ENCODE measurements around the gene EIF4A2.
A peak's percentile ranks its signal among the peaks of the same experiment; 100 is the strongest.

The EIF4A2 gene

DNA sequence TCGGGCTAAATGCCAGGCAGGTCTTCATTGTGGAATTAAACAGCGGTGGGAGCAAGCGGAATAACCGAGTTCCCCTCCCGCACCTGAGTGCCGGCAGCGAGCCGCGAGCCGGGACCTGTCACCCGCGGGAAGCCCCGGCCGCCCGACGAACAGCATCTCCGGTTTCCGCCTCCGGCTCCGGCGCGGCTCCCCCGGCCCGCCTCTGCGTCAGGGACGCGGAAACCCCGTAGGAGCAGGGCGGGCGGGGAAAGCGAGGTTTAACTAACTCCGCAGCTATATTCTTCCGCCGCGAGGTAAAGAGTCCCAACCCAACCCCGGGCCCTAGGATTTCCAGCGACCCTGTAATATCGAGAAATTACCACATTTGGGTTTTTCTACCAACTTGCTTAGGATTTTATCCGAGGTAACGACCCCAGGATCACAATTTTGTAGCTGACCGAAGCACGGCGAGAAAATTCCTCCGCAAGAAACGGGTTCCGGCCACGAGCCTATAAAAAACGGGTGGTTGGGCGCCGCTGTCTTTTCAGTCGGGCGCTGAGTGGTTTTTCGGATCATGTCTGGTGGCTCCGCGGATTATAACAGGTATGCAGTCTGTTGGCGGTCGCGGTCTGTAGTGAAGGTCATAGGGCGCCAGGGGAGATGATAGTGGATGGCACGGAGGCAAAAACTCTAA lies at the start of gene EIF4A2:
Gene EIF4A2 (plus strand): TSS at position 520 of the 673 bp plus-strand sequence. CDS start 34 bp downstream, at position 554.
- DNase-seq: peak; percentile 91

DNA sequence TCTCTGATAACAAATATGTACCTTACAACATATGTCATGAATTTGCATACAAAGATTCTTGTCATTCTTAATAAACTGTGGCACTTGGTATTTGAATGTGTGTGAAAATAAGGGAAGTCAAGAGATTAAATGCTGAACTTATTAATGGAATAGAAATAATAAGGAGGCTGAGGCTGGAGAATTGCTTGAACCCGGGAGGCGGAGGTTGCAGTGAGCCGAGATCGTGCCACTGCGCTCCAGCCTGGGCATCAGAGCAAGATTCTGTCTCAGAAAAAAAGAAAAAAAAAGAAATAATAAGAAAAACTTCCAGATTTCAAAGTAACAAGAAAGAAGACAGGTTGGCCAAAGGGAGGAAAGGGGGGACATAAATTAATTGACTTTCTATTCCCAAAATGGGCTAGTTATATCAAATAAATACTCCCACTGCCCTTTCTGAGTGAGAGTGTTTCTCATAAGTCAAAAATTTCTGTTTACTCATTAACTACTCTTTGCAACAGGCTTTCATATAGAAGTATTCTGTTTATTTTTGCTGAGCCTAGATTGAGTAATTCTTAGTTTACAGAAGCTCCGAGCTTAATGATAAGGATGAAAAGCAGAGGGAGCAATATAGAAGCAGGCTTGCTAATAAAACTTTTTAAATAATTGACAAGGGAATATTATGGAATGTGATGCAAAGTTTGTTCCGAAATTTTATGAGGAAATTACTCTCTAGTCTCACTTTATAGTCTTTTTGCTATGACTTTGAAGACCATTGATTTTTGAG lies 40.6 kb upstream of the EIF4A2 start:
- DNase-seq: no peak

DNA sequence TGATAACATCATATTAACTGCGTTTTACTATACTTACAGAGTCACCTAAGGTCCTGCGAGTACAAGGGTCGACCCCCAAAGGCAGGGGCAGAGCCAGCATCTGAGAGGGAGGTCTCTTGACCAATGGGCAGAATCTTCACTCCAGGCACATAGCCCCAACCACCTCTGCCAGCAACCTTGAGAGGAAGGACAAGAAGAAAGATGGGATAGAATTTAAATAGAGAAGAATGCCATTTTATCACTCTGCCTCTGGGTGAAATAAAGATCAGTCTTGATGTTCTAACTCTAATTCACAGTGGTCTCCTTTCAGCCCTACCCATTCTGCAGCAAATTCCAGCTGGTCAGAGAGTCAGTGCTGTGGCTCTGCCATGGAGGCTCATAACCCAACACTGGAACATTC lies 39.7 kb upstream of the EIF4A2 start:
- no peak for DNase-seq

DNA sequence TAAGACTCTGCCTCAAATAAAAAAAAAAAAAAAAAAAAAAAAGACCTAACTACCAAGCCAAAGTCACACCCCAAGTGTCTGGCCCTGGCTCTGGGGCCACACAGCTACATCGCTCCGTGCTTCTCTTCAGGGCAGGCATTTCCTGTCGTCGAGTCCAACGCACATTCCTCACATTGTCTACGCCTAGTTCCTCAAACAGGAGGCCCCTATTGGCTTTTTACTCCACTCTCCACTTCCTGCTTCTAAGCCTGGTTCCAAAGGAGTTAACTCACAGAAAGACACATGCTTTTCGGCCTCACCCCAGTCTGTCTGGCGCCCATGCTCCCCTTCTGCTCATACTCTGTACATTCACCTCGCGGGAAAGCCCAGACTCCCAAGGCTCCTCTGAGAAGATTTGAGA lies 37.4 kb upstream of the EIF4A2 start:
- DNase-seq: no peak

DNA sequence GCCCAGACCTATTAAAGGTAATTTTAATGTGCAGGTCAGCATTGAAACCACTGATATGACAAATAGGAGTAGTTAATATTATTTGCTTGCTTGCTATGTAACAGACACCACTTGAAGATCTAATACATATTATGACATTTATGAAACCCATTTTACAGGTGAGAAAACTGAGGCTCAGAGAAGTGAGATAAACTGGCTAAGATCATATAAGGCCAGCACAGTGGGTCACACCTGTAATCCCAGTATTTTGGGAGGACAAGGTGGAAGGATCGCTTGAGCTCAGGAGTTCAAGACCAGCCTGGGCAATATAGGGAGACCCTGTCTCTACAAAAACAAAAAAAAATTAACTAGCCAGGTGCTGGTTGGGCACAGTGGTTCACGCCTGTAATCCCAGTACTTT lies 33.1 kb upstream of the EIF4A2 start:
- no peak for DNase-seq

DNA sequence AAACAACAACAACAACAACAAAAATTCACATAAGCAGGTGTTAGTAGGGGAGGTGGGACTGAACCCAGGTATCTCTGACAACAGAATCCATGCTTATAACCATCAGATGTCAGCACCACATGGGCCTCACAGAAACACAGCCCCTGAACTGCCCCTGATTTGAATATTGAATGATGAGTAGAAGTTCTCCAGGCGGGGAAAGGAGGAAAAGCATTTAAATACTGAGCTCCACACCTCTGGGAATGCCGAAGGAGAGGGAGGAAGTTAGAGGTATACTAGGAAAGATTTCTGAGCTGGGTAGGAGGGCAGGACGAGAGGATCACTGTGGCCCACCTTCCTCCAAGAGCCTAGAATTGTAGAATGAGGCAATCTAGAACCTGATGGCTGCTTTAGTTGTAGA lies 31.9 kb upstream of the EIF4A2 start:
- no peak for DNase-seq

DNA sequence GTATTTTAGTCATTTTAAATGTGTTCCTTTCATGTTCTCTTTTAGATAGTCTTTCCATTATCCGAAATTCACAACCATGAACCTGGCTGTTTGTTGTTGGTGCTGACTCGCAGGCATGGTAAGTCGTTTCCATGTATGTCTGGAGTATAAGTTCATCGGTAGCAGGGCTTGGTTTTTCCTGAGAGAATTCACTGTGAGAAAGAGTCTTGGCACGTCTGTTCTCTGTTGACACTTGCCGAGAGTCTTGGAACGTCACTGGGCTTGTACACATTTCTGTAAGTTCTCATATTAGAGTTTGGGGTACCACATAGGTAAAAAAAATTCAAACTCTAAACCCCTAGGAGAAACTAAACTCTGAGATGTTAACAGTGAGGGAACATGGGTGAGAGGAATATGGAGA lies 29.4 kb upstream of the EIF4A2 start:
- DNase-seq: no peak

DNA sequence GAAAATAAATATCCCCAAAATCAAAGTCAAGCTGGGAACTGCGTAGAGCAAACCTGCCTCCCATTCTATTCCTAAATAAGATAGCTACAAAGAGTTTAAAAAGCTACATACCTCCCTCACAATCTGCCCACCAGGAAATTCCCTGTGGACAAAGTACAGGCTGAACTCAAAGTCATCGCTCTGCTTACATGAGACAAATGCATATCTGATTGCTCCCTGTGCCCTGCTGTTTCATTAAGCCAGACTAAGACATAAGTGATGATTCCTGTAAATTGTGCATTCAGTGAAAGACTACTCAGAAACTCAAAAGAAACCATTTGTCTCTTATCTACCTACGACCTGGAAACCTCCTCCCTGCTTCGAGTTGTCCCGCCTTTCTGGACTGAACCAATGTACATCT lies 28.5 kb upstream of the EIF4A2 start:
- no peak for DNase-seq

DNA sequence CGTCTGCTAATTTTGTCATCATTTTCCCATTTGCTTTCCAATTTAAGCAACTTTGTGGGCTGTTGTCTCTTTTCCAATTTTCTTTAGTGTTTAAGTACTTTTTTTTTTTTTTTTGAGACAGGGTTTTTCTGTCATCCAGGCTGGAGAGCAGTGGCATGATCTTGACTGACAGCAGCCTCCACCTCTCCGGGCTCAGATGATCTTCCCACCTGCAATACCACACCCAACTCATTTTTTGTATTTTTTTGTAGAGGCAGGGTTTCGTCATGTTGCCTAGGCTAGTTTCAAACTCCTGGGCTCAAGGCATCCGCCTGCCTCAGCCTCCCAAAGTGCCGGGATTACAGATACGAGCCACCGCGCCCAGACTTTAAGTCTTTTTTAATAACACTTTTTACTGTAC lies 26.2 kb upstream of the EIF4A2 start:
- no peak for DNase-seq

DNA sequence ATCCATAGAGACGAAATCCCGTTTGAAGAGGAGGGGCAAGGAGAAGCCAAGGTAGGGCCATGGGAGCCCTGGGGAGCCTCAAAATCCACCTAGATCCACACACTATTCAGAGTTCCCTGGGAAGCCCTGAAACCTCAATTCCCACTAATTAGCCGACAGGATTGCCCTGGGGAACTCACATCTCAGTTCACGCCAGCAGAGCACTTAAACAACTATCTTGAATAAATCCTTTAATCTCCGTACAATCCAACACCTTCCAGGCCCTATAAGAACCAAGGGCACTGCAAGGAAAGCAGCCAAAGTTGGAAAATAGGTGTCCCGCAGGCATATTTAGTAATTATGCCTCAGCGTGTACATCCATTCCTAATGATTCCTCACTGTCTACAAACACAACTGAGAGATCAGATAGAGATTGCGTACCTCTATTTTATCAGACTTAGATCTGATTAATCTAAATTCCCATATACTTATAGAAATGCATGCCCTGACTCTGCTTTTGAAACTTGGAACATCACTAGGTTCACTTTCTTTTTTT lies 25.6 kb upstream of the EIF4A2 start:
- DNase-seq: no peak

DNA sequence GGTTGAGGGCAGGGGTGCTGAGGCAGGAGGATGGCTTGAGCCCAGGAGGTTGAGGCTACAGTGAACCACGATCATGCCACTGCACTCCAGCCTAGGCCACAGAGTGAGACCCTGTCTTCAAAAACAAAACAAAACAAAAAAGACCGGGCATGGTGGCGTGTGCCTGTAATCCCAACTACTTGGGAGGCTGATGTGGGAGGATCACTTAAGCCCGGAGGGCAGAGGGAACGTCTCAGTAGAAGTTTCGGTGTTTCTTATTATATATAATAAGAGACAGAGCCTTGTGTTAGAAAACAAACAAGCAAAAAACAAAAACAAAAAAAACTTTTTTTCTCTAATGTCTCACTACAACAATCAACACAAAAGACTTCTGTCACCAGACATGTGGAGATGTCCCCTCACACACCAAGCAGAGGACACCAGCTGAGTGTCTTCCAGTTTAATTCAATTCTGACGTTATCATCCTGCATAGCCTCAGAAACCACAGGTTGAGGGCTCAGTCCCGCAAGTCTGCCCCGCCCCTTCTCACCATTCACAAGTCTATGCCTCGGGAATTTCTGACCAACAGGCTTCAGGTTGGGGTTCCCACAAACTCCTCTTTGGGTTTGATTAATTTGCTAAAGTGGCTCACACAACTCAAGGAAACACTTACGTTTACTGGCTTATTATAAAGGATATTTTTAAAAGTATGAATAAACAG lies 24.0 kb upstream of the EIF4A2 start:
- no peak for DNase-seq

DNA sequence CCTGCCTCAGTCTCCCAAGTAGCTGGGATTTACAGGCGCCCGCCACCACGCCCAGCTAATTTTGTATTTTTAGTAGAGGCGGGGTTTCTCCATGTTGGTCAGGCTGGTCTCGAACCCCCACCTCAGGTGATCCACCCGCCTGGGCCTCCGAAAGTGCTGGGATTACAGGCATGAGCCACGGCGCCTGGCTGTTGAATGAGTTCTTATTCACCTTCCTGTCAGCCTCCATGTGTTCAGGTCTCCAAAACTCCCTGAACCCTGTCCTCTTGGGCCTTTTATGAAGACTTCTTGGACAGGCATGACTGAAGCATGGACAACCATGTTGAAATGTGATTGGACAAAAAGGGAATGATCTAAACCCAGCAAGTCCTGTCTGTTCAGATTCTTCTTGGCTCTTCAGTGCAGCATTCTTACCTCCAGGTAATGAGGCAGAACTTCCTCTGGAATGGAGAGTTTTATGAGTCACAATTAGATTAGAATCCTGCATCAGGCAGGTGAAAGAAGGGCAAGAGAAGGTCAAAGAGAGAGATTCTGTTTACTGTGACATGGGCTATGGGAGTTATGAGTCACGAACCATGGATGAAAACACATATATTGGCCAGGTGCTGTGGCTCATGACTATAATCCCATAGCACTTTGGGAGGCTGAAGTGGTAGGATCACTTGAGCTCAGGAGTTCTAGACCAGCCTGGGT lies 23.1 kb upstream of the EIF4A2 start:
- no peak for DNase-seq

DNA sequence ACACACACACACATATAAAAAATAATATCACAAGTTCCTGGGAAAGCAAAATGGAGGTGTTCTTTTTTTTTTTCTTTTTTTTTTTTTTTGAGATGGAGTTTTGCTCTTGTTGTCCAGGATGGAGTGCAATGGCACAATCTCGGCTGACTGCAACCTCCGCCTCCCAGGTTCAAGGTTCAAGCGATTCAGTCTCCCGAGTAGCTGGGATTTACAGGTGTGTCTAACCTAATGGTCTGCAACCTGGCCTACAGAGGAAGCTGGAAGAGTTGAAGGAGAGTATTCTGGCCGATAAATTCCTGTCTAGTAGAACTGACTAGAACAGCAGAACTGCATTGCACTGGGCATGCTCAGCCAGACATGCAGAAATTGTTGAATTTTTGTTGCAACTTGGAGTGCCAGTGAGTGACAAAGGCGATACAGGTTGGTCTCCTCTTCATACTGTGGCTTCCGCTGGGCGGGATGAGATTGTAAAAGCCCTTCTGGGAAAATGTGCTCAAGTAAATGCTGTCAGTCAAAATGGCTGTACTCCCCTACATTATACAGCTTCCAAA lies 22.4 kb upstream of the EIF4A2 start:
- no peak for DNase-seq

DNA sequence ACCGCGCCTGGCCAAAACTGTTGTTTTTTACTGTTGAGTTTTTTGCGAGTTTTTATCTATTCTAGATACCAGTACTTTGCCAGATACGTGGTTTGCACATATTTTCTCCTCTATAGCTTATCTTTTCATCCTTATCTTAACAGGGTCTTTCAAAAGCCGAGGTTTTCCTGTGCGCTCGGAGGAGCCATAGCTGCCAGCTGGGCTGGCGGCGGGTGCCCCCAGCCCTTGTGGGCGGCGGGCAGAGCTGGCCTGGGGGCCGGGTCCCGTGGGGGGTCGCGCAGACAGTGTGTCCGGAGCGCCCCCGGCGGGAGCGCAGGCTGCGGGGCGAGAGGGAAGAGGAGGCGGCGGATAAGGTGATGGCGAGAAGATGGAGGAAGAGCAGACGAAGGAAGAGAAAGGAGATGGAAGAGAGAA lies 11.1 kb upstream of the EIF4A2 start:
- peak; percentile 17 for DNase-seq

DNA sequence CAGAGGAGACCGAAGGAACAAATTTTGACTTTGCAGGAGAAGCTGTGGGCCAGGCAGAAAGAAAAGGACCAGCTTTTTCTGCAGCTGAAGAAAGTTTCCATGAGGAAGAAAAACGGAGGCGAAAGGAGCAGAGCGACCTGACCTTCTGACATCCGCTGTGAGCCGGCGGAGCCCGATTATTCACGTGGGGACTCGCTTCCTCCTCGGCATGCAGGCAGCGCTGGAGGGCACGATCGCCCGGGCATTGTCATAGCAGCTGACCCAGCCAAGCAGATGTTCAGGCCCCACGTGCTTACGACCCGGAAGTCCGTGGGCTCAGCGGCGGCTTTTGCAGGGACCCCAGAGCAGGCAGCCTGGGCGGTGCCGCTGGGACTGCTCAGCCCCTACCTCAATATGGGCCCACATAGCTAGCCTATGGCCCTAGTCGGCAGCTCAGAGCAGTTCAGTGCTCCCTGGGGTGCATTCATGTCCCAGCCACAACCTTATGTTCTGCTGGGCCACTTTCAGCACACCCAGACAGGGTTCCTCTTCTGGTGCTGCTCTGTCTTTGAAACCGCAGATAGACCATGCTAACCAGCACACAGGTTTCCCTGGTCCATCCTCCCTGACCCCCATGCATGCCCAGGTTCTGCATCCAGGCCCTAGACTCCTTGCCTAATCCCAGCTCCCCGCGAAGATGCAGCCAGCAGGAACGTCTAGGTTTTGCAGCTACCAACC lies 10.5 kb upstream of the EIF4A2 start:
- peak; percentile 62 for DNase-seq

DNA sequence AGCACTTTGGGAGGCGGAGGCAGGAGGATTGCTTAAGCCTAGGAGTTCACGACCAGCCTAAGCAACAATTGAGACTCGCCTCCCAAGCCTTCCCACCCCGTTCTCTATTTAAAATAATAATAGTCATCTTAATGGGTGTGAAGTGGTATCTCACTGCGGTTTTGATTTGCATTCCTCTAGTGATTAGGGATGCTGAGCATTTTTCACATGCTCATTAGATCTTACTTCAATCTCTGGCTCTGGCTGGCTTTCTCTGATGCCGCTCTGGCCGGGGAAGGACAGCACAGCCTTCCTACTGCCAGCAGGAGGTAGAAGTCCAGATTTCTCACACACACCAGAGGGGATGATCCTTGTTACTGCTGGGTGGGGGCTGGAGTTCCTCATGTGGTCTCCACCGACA lies 7.4 kb upstream of the EIF4A2 start:
- no peak for DNase-seq

DNA sequence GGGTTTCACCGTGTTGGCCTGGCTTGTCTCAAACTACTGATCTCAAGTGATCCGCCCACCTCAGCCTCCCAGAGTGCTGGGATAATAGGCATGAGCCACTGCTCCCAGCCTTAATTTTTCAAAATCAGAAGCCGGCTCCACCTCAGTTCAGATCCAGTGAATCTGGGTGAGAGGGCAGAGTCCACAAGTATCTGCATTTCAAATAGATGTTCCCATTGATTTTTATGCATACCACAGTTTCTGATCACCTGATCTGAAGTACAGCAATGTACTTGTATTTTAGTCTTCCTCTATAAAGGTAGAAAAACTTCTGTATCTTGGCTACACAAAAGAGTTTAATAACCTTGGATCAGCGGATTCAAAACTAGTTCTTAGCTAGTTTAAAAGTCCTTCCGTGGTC lies 4.2 kb upstream of the EIF4A2 start:
- DNase-seq: no peak

DNA sequence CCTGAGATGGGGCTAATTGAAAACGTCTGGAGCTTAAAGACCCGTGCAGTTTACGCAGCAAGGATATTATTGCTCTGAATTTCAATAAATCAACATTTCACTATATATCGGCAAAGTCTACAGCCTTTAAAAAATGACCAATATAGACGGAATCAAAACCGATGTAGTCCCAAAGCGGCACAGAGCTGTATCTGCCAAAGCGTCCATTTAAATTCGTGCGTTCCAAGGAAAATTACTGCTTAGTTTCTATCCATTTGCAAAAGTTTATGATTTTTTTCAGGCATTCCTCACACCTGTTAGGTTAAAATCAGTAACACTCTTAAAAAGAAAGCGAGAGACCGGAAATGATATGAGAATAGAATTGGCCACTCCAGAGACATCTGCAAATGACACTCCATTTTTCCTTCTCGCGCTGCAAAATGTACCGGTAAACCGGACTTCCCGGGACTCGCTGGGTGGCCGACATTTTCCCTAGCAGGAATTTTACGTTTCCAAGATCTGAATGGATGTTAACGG lies 777 bp upstream of the EIF4A2 start:
- DNase-seq: no peak

DNA sequence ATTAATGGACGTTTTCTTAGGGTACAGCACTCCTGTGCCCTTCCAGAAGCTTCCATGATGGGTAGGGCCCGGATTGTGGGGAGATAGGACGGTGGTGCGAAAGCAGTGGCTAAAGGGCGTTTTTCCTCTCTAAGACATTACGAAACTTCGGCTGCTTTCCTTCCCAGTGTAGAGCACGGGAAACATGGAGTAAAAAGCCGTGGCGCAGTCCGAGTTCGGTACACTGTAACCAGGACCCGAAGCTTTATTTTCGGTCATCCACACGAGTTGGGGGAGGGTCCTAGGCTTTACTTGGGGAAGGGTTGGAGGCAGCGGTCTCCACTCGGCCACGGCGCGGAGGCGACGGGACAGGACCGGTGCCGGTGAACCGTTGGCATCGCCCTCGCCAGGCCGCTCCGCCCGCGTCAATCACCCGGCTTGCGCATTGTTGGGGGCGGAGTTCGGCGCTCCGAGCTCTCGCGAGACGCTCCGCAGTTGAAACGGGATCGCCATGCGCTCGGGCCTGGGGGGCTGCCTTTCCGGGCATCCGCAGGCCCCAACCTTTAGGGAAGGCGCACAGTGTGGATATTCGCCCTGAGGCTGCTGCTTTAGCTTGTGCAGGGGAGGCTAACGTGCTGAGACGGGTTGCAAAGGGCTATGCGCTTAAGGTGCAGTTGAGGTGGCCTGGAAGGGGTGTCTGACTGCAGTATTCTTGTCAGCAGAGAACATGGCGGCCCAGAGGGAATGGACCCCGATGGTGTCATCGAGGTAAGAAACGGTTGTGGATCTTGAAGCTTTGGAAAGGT lies 546 bp downstream of the EIF4A2 start:
- peak; percentile 77 for DNase-seq

DNA sequence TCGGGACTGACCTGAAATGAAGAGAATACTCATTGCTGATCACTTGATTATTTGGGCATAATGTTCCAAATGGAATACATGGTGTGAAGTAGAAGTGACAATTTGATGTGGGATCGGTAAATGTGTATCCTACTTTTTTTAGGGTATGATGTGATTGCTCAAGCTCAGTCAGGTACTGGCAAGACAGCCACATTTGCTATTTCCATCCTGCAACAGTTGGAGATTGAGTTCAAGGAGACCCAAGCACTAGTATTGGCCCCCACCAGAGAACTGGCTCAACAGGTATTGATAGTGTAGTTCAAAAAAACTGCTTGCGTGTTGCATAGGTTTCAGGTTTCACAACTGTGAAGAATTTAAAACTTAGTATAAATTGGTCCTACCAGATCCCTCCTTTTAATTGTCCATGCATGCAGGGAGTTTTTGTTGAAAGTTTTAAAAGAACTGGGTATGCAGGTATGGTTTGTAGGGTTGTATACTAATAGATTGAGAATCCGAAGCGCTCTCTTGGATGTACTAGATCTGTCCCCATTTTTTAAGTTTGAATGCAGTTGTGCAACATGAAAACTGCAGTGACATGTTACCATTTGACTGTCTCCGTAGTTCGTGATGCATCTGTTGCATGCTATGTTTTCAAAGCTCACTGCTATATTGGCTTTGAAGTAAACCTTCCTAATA lies 1.6 kb downstream of the EIF4A2 start:
- no peak for DNase-seq

Measured in activated naive CD4-positive, alpha-beta T cell treated with anti-CD3 and anti-CD28 coated beads, Interleukin-2, amount 50 U/mL, for 16 hours (primary cell).